Measurements from ENCODE around the gene SPDYE17. TPM values are rescaled to one million over a fixed set of nuclear protein-coding genes. Genes with fewer than 3 reads are reported as not detected.
"Not testable (repeated sequence)": the region's sequence is repeated elsewhere in the genome, so short reads cannot be mapped to it uniquely, and the experiment has no call there.

The SPDYE17 gene
- polyA plus RNA-seq, 1 of the 3 experiments (the other 2 are of a cell fraction), result not detected

DNA sequence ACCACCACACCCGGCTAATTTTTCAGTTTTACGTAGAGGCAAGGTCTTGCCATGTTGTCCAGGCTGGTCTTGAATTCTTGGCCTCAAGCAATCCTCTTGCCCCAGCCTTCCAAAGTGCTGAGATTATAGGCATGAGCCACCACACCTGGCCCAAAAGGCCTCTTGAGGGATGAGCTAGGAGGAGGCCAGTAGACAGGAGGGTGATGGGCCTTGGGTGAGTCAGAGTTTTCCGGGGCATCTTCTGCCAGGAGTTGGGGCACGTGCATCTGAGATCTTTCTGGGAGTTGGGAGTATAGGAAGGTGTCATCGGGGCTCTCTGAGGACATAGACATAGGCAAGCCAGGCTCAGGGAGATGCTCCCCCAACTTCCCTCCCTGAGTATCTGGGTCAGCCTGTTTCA is 48.8 kb downstream of the SPDYE17 start:
- H3K4me3 ChIP-seq (ENCODE audit: low read depth in 2 of 2, low read length in 1 of 2); H3K79me2 ChIP-seq (ENCODE audit: insufficient read depth); H3K9ac ChIP-seq; H3K4me2 ChIP-seq; DNase-seq; H3K9me3 ChIP-seq; H3K4me1 ChIP-seq (ENCODE audit: control insufficient read depth in 1 of 2, insufficient read depth in 2 of 2, low read depth in 1 of 2, low read length in 1 of 2); H3K36me3 ChIP-seq (replicated peaks in 1 of 2; ENCODE audit: control insufficient read depth in 1 of 2, insufficient read depth in 2 of 2, low read length in 1 of 2); H3K27me3 ChIP-seq (ENCODE audit: insufficient read depth); POLR2A ChIA-PET; H2AFZ ChIP-seq (ENCODE audit: low read depth); H3K27ac ChIP-seq (ENCODE audit: low read depth in 2 of 2, low read length in 1 of 2); H3F3A ChIP-seq (replicated peaks; ENCODE audit: insufficient read depth); H3K9me2 ChIP-seq; CTCF ChIA-PET; H4K20me1 ChIP-seq (ENCODE audit: insufficient read depth): not testable (repeated sequence)
- WGBS (ENCODE audit: low lambda C conversion rate), result 83% methylated on average over 2 of the region's 5 CpGs

DNA sequence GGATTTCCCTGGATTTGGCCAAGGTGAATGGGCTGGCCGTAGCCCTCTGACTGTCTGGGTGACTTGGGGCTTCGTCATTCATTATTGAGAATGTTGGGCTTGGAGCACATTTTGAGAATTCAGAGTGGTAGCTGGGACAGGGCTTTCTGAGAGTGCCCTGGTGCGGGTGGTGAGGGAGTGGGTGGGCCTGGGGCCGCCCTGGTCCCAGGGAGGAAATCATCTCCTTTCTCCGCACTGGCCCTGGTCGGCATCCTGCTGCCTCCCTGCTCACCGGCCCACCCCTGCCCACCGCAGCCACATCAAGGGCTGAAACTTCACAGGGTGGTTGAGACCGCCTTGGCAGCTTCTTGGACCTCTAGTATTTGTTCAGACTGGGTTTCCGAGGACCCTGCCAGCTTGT is 49.7 kb downstream of the SPDYE17 start:
- H3K4me2 ChIP-seq; DNase-seq; H3K36me3 ChIP-seq (replicated peaks in 1 of 2; ENCODE audit: control insufficient read depth in 1 of 2, insufficient read depth in 2 of 2, low read length in 1 of 2); H3K4me1 ChIP-seq (ENCODE audit: control insufficient read depth in 1 of 2, insufficient read depth in 2 of 2, low read depth in 1 of 2, low read length in 1 of 2); H3K27me3 ChIP-seq (ENCODE audit: insufficient read depth); CTCF ChIA-PET; H2AFZ ChIP-seq (ENCODE audit: low read depth); H3K9ac ChIP-seq; H3F3A ChIP-seq (replicated peaks; ENCODE audit: insufficient read depth); H3K4me3 ChIP-seq (ENCODE audit: low read depth in 2 of 2, low read length in 1 of 2); H3K27ac ChIP-seq (ENCODE audit: low read depth in 2 of 2, low read length in 1 of 2); POLR2A ChIA-PET; H3K9me3 ChIP-seq; H3K79me2 ChIP-seq (ENCODE audit: insufficient read depth); H3K9me2 ChIP-seq; H4K20me1 ChIP-seq (ENCODE audit: insufficient read depth): not testable (repeated sequence)
- WGBS (ENCODE audit: low lambda C conversion rate), result no CpG with 5 or more reads among the region's 10 CpGs

DNA sequence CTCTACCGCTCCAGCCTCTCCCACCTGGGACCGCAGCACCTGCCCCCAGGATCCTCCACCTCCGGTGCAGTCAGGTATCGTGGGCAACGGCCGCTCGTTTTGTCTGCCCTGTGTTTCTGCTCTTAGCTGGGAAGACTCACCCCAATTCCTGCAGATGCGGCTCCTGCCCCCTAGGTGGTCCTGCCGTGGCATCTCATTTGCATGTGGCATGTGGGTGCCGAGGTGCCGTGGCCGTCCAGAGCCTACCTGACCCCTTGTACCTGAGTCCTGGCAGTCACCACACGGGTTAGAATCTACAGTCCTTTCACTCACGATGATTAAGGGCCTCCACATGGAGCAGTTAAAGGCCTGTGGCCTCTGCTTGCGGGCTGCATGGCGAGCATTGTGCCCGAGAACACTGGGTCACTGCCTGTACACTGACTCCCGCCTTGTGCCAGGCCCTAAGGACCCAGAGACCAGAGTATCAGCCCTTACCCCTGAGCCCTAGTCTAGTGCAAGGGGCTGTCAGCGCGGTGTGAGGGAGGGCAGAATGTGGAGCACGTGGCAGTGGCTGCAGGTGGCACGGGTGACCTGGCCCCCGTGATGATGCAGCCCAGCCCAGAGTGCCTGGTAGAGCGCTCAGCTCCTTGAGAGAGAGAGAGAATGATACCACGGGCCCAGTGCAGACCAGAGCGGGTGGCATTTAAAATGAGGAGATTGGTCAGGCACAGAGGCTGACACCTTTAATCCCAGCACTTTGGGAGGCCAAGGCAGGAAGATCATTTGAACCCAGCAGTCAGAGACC is 50.8 kb downstream of the SPDYE17 start:
- H3K27me3 ChIP-seq (ENCODE audit: insufficient read depth); H3K4me1 ChIP-seq (ENCODE audit: control insufficient read depth in 1 of 2, insufficient read depth in 2 of 2, low read depth in 1 of 2, low read length in 1 of 2); H3K27ac ChIP-seq (ENCODE audit: low read depth in 2 of 2, low read length in 1 of 2); H3K9me3 ChIP-seq; H3F3A ChIP-seq (replicated peaks; ENCODE audit: insufficient read depth); H3K36me3 ChIP-seq (replicated peaks in 1 of 2; ENCODE audit: control insufficient read depth in 1 of 2, insufficient read depth in 2 of 2, low read length in 1 of 2); H4K20me1 ChIP-seq (ENCODE audit: insufficient read depth); H3K9ac ChIP-seq; H3K9me2 ChIP-seq; H3K79me2 ChIP-seq (ENCODE audit: insufficient read depth); H3K4me3 ChIP-seq (ENCODE audit: low read depth in 2 of 2, low read length in 1 of 2); H3K4me2 ChIP-seq; POLR2A ChIA-PET; DNase-seq; CTCF ChIA-PET; H2AFZ ChIP-seq (ENCODE audit: low read depth): not testable (repeated sequence)
- WGBS (ENCODE audit: low lambda C conversion rate), result 100% methylated on average over 8 of the region's 26 CpGs

DNA sequence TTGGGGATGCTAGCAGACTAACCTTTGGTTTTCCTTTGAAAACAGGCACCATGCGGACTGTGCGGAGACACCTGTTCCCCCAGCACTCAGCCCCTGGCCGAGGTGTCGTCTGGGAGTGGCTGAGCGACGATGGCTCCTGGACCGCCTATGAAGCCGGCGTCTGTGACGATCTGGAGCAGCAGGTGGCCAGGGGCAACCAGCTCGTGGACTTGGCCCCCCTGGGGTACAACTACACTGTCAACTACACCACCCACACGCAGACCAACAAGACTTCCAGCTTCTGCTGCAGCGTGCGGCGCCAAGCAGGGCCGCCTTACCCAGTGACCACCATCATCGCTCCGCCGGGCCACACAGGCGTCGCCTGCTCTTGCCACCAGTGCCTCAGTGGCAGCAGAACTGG is 51.6 kb downstream of the SPDYE17 start:
- H3K4me3 ChIP-seq (ENCODE audit: low read depth in 2 of 2, low read length in 1 of 2); H3K27ac ChIP-seq (ENCODE audit: low read depth in 2 of 2, low read length in 1 of 2); H2AFZ ChIP-seq (ENCODE audit: low read depth); H3K9me3 ChIP-seq; DNase-seq; POLR2A ChIA-PET; H4K20me1 ChIP-seq (ENCODE audit: insufficient read depth); H3K9ac ChIP-seq; H3K9me2 ChIP-seq; H3K27me3 ChIP-seq (ENCODE audit: insufficient read depth); H3K4me2 ChIP-seq; H3K4me1 ChIP-seq (ENCODE audit: control insufficient read depth in 1 of 2, insufficient read depth in 2 of 2, low read depth in 1 of 2, low read length in 1 of 2); H3K36me3 ChIP-seq (replicated peaks in 1 of 2; ENCODE audit: control insufficient read depth in 1 of 2, insufficient read depth in 2 of 2, low read length in 1 of 2); H3K79me2 ChIP-seq (ENCODE audit: insufficient read depth); H3F3A ChIP-seq (replicated peaks; ENCODE audit: insufficient read depth); CTCF ChIA-PET: not testable (repeated sequence)
- 96% methylated on average over 21 of the region's 21 CpGs for WGBS (ENCODE audit: low lambda C conversion rate)

DNA sequence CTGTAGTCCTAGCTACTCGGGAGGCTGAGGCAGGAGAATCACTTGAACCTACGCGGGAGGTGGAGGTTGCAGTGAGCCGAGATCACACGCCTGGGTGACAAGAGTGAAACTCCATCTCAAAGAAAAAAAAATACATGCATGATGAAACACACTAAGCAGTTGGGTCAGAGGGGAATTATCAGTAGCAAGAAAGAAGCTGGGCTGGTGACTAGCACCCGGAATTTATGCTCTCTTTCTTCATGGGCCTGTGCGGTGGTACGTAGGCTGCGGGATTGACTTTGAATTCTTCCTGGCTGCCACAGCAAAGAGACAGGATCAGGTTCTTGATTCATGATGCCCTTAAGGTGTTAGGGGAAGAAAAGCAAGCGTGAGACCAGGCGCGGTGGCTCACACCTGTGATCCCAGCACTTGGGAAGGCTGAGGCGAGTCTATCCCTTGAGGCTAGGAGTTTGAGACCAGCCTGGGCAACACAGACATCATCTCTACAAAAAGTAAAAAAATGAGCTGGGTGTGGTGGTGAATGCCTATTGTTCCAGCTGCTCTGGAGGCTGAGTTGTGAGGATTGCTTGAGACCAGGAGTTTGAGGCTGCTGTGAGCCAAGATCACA is 54.3 kb downstream of the SPDYE17 start:
- H3K4me2 ChIP-seq; CTCF ChIA-PET; H3K36me3 ChIP-seq (replicated peaks in 1 of 2; ENCODE audit: control insufficient read depth in 1 of 2, insufficient read depth in 2 of 2, low read length in 1 of 2); H3K4me3 ChIP-seq (ENCODE audit: low read depth in 2 of 2, low read length in 1 of 2); H3F3A ChIP-seq (replicated peaks; ENCODE audit: insufficient read depth); H3K9me3 ChIP-seq; H3K9ac ChIP-seq; H3K4me1 ChIP-seq (ENCODE audit: control insufficient read depth in 1 of 2, insufficient read depth in 2 of 2, low read depth in 1 of 2, low read length in 1 of 2); POLR2A ChIA-PET; DNase-seq; H3K27ac ChIP-seq (ENCODE audit: low read depth in 2 of 2, low read length in 1 of 2); H3K79me2 ChIP-seq (ENCODE audit: insufficient read depth); H4K20me1 ChIP-seq (ENCODE audit: insufficient read depth); H2AFZ ChIP-seq (ENCODE audit: low read depth); H3K27me3 ChIP-seq (ENCODE audit: insufficient read depth); H3K9me2 ChIP-seq: not testable (repeated sequence)
- WGBS (ENCODE audit: low lambda C conversion rate), result 92% methylated on average over 9 of the region's 13 CpGs

DNA sequence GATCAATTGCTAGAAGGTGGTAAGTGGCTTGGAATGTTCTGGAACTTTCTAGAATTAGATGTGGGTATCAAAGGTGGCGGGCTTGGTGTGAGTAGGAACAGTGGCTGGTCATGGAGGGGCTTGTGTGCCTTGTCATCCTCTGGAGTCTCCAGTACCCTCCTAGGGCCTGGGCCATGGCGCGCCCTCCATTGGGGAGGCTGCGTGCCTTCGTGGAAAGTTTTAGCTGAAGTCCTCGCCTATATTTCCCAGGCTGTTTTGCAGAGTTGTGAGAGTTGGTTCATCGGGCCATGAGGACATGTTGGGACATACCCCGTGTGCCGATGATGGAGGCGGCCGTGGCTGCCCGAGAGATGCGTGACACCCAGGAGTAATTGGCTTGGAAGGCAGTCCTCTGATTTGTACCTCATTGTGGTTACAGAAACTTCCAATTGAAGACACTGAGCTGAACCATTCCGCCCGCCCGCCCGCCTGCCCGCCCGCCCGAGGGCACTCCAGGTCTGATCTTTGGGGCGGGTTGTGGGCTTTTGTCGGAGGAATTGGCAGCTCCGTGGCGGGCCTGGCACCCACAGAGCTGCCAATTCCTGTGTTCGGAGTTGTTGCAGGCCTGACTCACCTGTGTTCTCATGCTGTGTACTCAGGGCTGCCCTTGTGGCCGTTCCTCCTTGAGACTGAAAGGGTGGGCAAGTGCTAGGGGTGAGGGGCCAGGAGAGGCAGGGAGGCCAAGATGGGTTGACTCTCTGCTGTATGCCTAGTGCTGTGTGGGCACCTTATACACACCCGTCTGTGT is 57.2 kb downstream of the SPDYE17 start:
- H3K9me2 ChIP-seq; CTCF ChIA-PET; H3K9ac ChIP-seq; H3K9me3 ChIP-seq; H3K27ac ChIP-seq (ENCODE audit: low read depth in 2 of 2, low read length in 1 of 2); H3K79me2 ChIP-seq (ENCODE audit: insufficient read depth); DNase-seq; H3K27me3 ChIP-seq (ENCODE audit: insufficient read depth); H3F3A ChIP-seq (replicated peaks; ENCODE audit: insufficient read depth); H3K4me3 ChIP-seq (ENCODE audit: low read depth in 2 of 2, low read length in 1 of 2); H2AFZ ChIP-seq (ENCODE audit: low read depth); H3K36me3 ChIP-seq (replicated peaks in 1 of 2; ENCODE audit: control insufficient read depth in 1 of 2, insufficient read depth in 2 of 2, low read length in 1 of 2); H3K4me1 ChIP-seq (ENCODE audit: control insufficient read depth in 1 of 2, insufficient read depth in 2 of 2, low read depth in 1 of 2, low read length in 1 of 2); POLR2A ChIA-PET; H3K4me2 ChIP-seq; H4K20me1 ChIP-seq (ENCODE audit: insufficient read depth): not testable (repeated sequence)
- 94% methylated on average over 21 of the region's 27 CpGs for WGBS (ENCODE audit: low lambda C conversion rate)
